ENCODE data around the gene RNPEPL1.

RNPEPL1 gene

GRCh38 chr2:240601061-240601830 is 33.0 kb downstream of the RNPEPL1 start:
- in situ Hi-C loops (cut with HindIII; ENCODE audit: low sequenced_read_pairs) = no loop called here
- no peak for DNase-seq (ENCODE audit: low read depth)
- no peak overlapping the region for H3K4me3 ChIP-seq (ENCODE audit: low read depth, low read length)
- TF ChIP-seq CTCF (IDR thresholded peaks at IDR 0.05; ENCODE audit: low read depth, low read length, missing control alignments) = no peak

- in situ Hi-C loops (cut with HindIII; ENCODE audit: low sequenced_read_pairs) = no loop called here
- no peak for DNase-seq (ENCODE audit: low read depth)
- no peak for TF ChIP-seq CTCF (IDR thresholded peaks at IDR 0.05; ENCODE audit: low read depth, low read length, missing control alignments)
- no peak overlapping the region for H3K4me3 ChIP-seq (ENCODE audit: low read depth, low read length)
These were observed 33.5 kb downstream of the RNPEPL1 start for GRCh38 chr2:240601831-240602160.

DNA sequence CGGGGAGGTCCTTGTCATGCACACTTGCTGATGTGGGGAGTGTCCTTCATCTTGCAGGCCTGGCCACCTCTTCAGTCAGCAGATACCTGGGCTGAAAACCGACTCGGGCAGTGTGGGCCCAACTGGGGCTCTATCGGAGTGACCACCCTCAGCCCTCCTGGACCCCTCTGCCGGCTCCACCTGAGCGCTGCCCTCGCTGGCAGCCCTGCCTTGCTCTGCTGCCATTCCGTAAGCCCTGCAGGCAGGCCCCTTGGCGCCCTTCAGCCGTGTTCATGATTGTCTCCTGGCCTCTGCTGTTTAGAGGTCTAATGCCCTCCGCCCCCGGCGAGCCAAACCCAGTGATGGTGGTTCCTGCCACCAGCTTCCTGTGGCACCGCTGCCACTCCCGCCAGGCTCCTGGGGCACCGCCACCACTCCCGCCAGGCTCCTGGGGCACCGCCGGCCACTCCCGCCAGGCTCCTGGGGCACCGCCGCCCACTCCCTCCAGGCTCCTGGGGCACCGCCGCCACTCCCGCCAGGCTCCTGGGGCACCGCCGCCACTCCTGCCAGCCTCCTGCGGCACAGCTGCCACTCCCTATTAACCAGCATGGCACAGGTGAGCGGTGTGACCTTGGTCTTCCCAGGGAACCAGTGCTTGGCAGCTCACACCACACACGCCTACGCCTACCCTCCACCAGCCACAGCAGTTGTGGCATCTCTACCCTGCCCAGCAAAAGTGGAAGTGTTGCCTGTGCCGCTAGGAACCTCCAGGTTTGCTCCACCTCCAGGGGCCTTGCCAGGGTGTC is 34.2 kb downstream of the RNPEPL1 start:
- DNase-seq (ENCODE audit: low read depth) = no peak
- no peak for TF ChIP-seq CTCF (IDR thresholded peaks at IDR 0.05; ENCODE audit: low read depth, low read length, missing control alignments)
- in situ Hi-C loops (cut with HindIII; ENCODE audit: low sequenced_read_pairs) = no loop called here
- H3K4me3 ChIP-seq (ENCODE audit: low read depth, low read length) = no peak overlapping the region

- in situ Hi-C loops (cut with HindIII; ENCODE audit: low sequenced_read_pairs) = no loop called here
- H3K4me3 ChIP-seq (ENCODE audit: low read depth, low read length) = no peak overlapping the region
- no peak for TF ChIP-seq CTCF (IDR thresholded peaks at IDR 0.05; ENCODE audit: low read depth, low read length, missing control alignments)
- no peak for DNase-seq (ENCODE audit: low read depth)
These were observed 35.0 kb downstream of the RNPEPL1 start for GRCh38 chr2:240603081-240603835.

DNA sequence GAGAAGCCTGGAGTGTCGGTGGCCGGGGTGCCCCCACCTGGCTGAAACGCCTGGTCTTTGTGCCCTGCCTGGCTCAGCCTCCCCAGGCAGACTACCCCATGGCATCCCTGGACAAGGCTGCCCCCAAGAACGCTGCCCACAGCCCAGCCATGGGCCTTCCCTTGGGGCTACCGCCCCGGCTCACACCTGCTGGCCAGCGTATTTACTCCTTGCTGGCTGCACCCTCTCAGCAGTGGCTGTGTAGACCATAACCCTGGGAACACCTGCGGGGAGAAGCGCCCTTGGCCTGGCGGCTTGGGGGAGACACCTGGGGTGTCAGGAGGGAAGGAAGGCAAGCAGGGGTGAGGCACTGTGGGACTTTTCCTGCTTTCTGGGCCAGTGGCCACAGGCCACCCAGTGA is 35.6 kb downstream of the RNPEPL1 start:
- no peak for TF ChIP-seq CTCF (IDR thresholded peaks at IDR 0.05; ENCODE audit: low read depth, low read length, missing control alignments)
- no peak for DNase-seq (ENCODE audit: low read depth)
- in situ Hi-C loops (cut with HindIII; ENCODE audit: low sequenced_read_pairs) = no loop called here
- H3K4me3 ChIP-seq (ENCODE audit: low read depth, low read length) = no peak overlapping the region

DNA sequence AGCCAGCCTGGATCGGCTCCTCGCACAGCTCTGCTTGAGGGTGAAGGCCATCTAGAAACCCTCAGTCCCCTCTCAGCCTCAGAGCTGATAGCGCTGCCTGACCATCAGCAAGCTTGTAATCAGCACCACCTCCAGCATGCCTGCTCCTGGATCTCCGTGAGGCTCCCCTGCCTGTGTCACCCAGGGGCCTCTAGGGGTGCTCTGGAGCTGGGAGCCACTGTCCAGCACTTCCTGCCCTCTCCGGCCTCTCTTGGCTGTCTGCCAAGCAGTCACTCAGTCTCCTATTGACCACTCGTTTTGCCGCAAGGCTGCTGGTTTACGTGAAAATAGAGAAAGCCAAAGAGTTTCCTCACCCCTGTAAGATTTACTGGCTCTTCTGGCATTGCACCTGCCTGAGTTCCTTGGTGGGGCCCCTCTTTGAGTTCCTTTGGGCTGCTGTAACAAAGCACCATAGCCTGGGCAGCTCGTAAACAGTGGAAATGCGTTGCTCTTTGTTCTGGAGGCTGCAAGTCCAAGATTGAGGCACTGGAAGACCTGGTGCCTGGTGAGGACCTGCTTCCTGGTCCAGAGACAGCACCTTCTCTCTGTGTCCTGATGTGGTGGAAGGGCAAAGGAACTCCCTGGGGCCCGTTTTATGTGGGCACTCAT is 36.1 kb downstream of the RNPEPL1 start:
- no peak for DNase-seq (ENCODE audit: low read depth)
- no peak overlapping the region for H3K4me3 ChIP-seq (ENCODE audit: low read depth, low read length)
- TF ChIP-seq CTCF (IDR thresholded peaks at IDR 0.05; ENCODE audit: low read depth, low read length, missing control alignments) = peak; percentile 51
- in situ Hi-C loops (cut with HindIII; ENCODE audit: low sequenced_read_pairs) = no loop called here
